GM23338 (cell line): Measurements from ENCODE around the gene EIF3F. TPM values are rescaled to one million over a fixed set of nuclear protein-coding genes. Genes with fewer than 3 reads are reported as not detected.

ENCODE experiments used
- ATAC-seq: fragments of 200-7000 bp; cut with Tn5 transposase; 3 replicates; pipeline ENCODE4 v1.9.1; 2020
- DNase-seq: peaks from one replicate; pipeline ENCODE4 v3.0.0-alpha.2; 2015; ENCODE audit warnings: low spot score
- H2AFZ ChIP-seq: fragments of 200-600 bp; sonication (generic); 2 replicates; pipeline ENCODE4 v1.8.0; 2016; ENCODE audit warnings: antibody characterized with exemption, mild to moderate bottlenecking, moderate library complexity
- H3F3A ChIP-seq: fragments of 200-600 bp; sonication (generic); replicated peaks from 2 replicates; pipeline ENCODE4 v1.8.0; 2017; ENCODE audit warnings: antibody characterized with exemption, mixed run types, low read depth
- H3K27ac ChIP-seq: fragments of 200-600 bp; sonication (generic); 2 replicates; pipeline ENCODE4 v1.6.1; 2016; ENCODE audit warnings: low read depth
- H3K27me3 ChIP-seq: fragments of 200-600 bp; sonication (generic); 2 replicates; pipeline ENCODE4 v1.8.0; 2016; ENCODE audit warnings: mild to moderate bottlenecking, mixed run types, moderate library complexity; ENCODE audit not compliant: insufficient read depth
- H3K36me3 ChIP-seq: fragments of 200-600 bp; sonication (generic); 2 replicates; pipeline ENCODE4 v1.8.0; 2016; ENCODE audit warnings: mild to moderate bottlenecking; ENCODE audit not compliant: insufficient read depth
- H3K4me1 ChIP-seq: fragments of 200-600 bp; sonication (generic); 2 replicates; pipeline ENCODE4 v1.8.0; 2016; ENCODE audit warnings: mild to moderate bottlenecking, moderate library complexity; ENCODE audit not compliant: insufficient read depth
- H3K4me2 ChIP-seq: fragments of 200-600 bp; sonication (generic); 2 replicates; pipeline ENCODE4 v1.7.1; 2017; ENCODE audit warnings: mixed run types
- H3K4me3 ChIP-seq: fragments of 200-600 bp; sonication (generic); 2 replicates; pipeline ENCODE4 v1.6.1; 2016; ENCODE audit warnings: mixed run types
- H3K79me2 ChIP-seq: fragments of 200-600 bp; sonication (generic); replicated peaks from 2 replicates; pipeline ENCODE4 v1.8.0; 2017; ENCODE audit warnings: mild to moderate bottlenecking; ENCODE audit not compliant: insufficient read depth
- H3K9me2 ChIP-seq: fragments of 200-600 bp; sonication (generic); 2 replicates; pipeline ENCODE4 v1.8.0; 2017; ENCODE audit not compliant: insufficient read depth
- H4K20me1 ChIP-seq: fragments of 200-600 bp; sonication (generic); replicated peaks from 2 replicates; pipeline ENCODE4 v1.8.0; 2017; ENCODE audit warnings: mild to moderate bottlenecking; ENCODE audit not compliant: insufficient read depth
- H3K27ac Mint-ChIP-seq: 2 replicates; pipeline ENCODE4 v1.8.0; 2020; ENCODE audit warnings: inconsistent platforms, mild to moderate bottlenecking, moderate library complexity, mixed read lengths
- H3K27me3 Mint-ChIP-seq: 3 replicates; pipeline ENCODE4 v1.8.0; 2022; ENCODE audit warnings: low read depth, mild to moderate bottlenecking, moderate library complexity, mixed read lengths, inconsistent platforms; ENCODE audit not compliant: insufficient read depth, poor library complexity
- H3K36me3 Mint-ChIP-seq: 3 replicates; pipeline ENCODE4 v1.8.0; 2021; ENCODE audit warnings: low read depth, mild to moderate bottlenecking, inconsistent platforms, moderate library complexity, mixed read lengths
- H3K4me1 Mint-ChIP-seq: 3 replicates; pipeline ENCODE4 v1.8.0; 2020; ENCODE audit warnings: mild to moderate bottlenecking, inconsistent platforms, mixed read lengths
- H3K4me3 Mint-ChIP-seq: 3 replicates; pipeline ENCODE4 v1.8.0; 2021; ENCODE audit warnings: moderate library complexity, mild to moderate bottlenecking, inconsistent platforms, mixed read lengths
- H3K9me3 Mint-ChIP-seq: 3 replicates; pipeline ENCODE4 v1.8.0; 2020; ENCODE audit warnings: moderate library complexity, mild to moderate bottlenecking, inconsistent platforms, mixed read lengths
- ZNF114 ChIP-seq: fragments of 250-450 bp; sonication (Bioruptor Pico); IDR thresholded peaks from 2 replicates; pipeline ENCODE4 v1.5.0; 2020; ENCODE audit warnings: mild to moderate bottlenecking, moderate library complexity
- ZNF462 ChIP-seq: fragments of 250-450 bp; sonication (Bioruptor Pico); IDR thresholded peaks from 2 replicates; pipeline ENCODE4 v1.5.0; 2020; ENCODE audit warnings: mild to moderate bottlenecking, moderate library complexity
- polyA plus RNA-seq: library from polyadenylated mRNA; unstranded; fragments of >200 nt; fragmentation: Nextera tagmentation; extraction: Ambion mirVana; gene quantifications from 2 replicates; pipeline ENCODE4 v1.2.1, GENCODE V29; 2016
- total RNA-seq: library from RNA; depleted of rRNA; stranded (reverse); fragments of >200 nt; shearing (Covaris generic); gene quantifications from 2 replicates; pipeline ENCODE4 v1.2.3, GENCODE V29; 2014
- TF ChIP-seq, protein P1 (sequence below): IDR thresholded peaks from one replicate; pipeline ENCODE4 v1.6.1; 2018; ENCODE audit warnings: antibody characterized with exemption; ENCODE audit not compliant: unreplicated experiment

EIF3F gene
- total and polyA plus RNA-seq, 2 experiments from 2014 or later = 237 to 555 TPM

- no peak for TF ChIP-seq ZNF462 (CRISPR knock-in tag)
Measured at GRCh38 chr11:8022876-8023275, 35.7 kb downstream of the EIF3F start (continued).

DNA sequence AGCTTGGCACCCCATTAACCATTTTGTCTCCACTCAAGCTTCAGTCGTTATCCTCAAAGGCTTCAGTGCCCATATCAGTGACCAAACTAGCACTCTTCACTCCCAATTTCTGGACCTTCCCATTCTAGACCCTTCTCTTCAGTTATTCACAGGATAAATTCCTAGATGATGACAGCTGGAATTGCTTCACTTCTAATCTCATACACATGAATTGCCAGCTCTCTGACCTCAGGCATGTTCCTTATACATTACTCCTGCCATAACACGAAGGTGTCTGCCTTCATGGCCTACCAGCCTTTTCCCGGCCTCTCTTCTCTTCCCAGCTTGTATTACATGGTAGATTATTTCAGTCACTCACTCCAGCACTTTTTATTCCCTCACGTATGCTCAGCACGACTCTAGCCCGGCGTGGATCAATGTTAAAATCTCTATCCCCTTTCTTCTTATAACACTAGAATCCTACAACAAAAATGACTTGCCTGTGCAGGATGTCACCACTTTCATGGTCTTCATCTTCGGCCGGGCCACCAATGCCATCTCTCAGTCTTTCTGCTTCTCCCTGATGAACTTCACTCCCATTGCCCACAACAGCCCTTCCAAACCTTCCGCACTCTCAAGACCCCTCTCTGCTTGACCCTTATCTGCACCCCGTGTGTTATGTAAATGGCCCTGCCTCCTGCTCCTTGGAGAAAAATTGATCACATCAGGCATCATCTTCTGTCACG, 36.9 kb downstream of the EIF3F start:
- Histone ChIP-seq H3F3A (peaks cover 3% of the 10 kb centered on the region; the same call in 1 of the 2 replicates), H3K4me3 (no peak overlapping the region), H2AFZ (no peak overlapping the region), H3K79me2 (no peaks in the 10 kb centered on the region), H3K36me3 (no peaks in the 10 kb centered on the region), H3K4me1 (peaks cover 7% of the 10 kb centered on the region), H3K4me2 (no peak overlapping the region), H3K27ac (no peak overlapping the region), H3K9me2 (no peaks in the 10 kb centered on the region), H3K27me3 (peaks cover 33% of the 10 kb centered on the region), H4K20me1 (no peaks in the 10 kb centered on the region)
- H3K27ac Mint-ChIP-seq = no peak overlapping the region
- H3K27me3 Mint-ChIP-seq = peaks cover 19% of the 10 kb centered on the region
- H3K4me1 Mint-ChIP-seq = peaks cover 7% of the 10 kb centered on the region
- H3K36me3 Mint-ChIP-seq = no peaks in the 10 kb centered on the region; the same call in 2 of the 3 replicates
- H3K9me3 Mint-ChIP-seq = no peaks in the 10 kb centered on the region
- DNase-seq (no peak), ATAC-seq (no peak)
- H3K4me3 Mint-ChIP-seq = no peak overlapping the region
- TF ChIP-seq ZNF462 (CRISPR knock-in tag) = no peak
- TF ChIP-seq, protein P1, sequence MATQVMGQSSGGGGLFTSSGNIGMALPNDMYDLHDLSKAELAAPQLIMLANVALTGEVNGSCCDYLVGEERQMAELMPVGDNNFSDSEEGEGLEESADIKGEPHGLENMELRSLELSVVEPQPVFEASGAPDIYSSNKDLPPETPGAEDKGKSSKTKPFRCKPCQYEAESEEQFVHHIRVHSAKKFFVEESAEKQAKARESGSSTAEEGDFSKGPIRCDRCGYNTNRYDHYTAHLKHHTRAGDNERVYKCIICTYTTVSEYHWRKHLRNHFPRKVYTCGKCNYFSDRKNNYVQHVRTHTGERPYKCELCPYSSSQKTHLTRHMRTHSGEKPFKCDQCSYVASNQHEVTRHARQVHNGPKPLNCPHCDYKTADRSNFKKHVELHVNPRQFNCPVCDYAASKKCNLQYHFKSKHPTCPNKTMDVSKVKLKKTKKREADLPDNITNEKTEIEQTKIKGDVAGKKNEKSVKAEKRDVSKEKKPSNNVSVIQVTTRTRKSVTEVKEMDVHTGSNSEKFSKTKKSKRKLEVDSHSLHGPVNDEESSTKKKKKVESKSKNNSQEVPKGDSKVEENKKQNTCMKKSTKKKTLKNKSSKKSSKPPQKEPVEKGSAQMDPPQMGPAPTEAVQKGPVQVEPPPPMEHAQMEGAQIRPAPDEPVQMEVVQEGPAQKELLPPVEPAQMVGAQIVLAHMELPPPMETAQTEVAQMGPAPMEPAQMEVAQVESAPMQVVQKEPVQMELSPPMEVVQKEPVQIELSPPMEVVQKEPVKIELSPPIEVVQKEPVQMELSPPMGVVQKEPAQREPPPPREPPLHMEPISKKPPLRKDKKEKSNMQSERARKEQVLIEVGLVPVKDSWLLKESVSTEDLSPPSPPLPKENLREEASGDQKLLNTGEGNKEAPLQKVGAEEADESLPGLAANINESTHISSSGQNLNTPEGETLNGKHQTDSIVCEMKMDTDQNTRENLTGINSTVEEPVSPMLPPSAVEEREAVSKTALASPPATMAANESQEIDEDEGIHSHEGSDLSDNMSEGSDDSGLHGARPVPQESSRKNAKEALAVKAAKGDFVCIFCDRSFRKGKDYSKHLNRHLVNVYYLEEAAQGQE = no peak
- TF ChIP-seq ZNF114 = no peak
